ENCODE measurements around the gene DSCAML1. TPM values are rescaled to one million over a fixed set of nuclear protein-coding genes. Genes with fewer than 3 reads are reported as not detected.

DSCAML1 gene
- total and polyA plus RNA-seq, 2 of the 8 experiments (the other 6 are each of a cell fraction or from before 2014, with no cell fraction given), result 0.19 to 0.24 TPM

DNA sequence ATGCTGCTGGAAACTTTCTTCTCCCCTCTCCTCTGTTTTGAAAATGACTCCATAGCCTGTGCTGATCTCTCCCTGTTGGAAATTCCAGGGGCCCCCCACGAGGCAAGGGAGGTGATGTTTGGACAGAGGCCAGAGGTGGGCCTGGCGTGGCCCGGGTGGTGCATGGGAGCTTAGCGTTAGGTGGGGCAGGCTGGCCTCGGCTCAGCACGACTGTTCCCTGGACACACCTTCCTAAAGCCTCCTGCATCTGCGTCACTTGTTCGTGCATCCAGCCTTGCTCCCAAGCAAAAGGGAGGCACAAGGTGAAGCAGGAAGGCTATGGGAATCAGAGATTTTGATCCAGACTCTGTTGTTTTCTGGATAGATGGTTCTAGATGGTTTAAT, 334.2 kb downstream of the DSCAML1 start:
- H2BK12ac ChIP-seq (ENCODE audit: low read depth, low read length), result no peak overlapping the region
- POLR2A ChIA-PET (ENCODE audit: partially characterized antibody), result interaction anchor here (0.8 kb wide), 1 partner anchor 233 kb away, joined by 3 read pairs; no protein-coding TSS in a partner anchor
- no peak for TF ChIP-seq EP300 (IDR thresholded peaks at IDR 0.05; ENCODE audit: borderline replicate concordance in 1 of 2, low read depth in 2 of 2, low read length in 2 of 2)
- TF ChIP-seq JUN (IDR thresholded peaks at IDR 0.05; ENCODE audit: low read depth, low read length), result no peak
- no peak for TF ChIP-seq HDAC2 (IDR thresholded peaks at IDR 0.05; ENCODE audit: borderline replicate concordance in 1 of 2, low read depth in 2 of 2, low read length in 2 of 2)
- TF ChIP-seq RBBP5 (IDR thresholded peaks at IDR 0.05; ENCODE audit: borderline replicate concordance, low read depth, low read length), result no peak
- TF ChIP-seq TBP (IDR thresholded peaks at IDR 0.05; ENCODE audit: low read depth, low read length), result no peak
- TF ChIP-seq SIX5 (IDR thresholded peaks at IDR 0.05; ENCODE audit: low read depth, low read length), result no peak
- TF ChIP-seq CEBPB (IDR thresholded peaks at IDR 0.05; ENCODE audit: low read depth, low read length), result no peak
- TF ChIP-seq, protein P1, sequence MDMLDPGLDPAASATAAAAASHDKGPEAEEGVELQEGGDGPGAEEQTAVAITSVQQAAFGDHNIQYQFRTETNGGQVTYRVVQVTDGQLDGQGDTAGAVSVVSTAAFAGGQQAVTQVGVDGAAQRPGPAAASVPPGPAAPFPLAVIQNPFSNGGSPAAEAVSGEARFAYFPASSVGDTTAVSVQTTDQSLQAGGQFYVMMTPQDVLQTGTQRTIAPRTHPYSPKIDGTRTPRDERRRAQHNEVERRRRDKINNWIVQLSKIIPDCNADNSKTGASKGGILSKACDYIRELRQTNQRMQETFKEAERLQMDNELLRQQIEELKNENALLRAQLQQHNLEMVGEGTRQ (IDR thresholded peaks at IDR 0.05; ENCODE audit: low read length), result no peak
- TF ChIP-seq POLR2A (IDR thresholded peaks at IDR 0.05; ENCODE audit: control extremely low read depth in 1 of 2, low read depth in 2 of 2, low read length in 2 of 2), result no peak
- TF ChIP-seq POU5F1 (IDR thresholded peaks at IDR 0.05; ENCODE audit: low read depth, low read length), result no peak
- TF ChIP-seq KDM1A (IDR thresholded peaks at IDR 0.05; ENCODE audit: borderline replicate concordance, low read length), result no peak
- TF ChIP-seq CTBP2 (IDR thresholded peaks at IDR 0.05; ENCODE audit: borderline replicate concordance, insufficient read depth, insufficient read length, low read length), result no peak
- TF ChIP-seq, protein P2, sequence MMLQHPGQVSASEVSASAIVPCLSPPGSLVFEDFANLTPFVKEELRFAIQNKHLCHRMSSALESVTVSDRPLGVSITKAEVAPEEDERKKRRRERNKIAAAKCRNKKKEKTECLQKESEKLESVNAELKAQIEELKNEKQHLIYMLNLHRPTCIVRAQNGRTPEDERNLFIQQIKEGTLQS (IDR thresholded peaks at IDR 0.05; ENCODE audit: insufficient read depth, low read depth, low read length), result no peak

More for the DNA sequence above, 334.2 kb downstream of the DSCAML1 start:
- no peak overlapping the region for H2BK120ac ChIP-seq (replicated peaks; ENCODE audit: low read depth, low read length)
- no peak overlapping the region for H3K23ac ChIP-seq (ENCODE audit: insufficient read length)
- no peaks in the 10 kb centered on the region for H3K79me2 ChIP-seq (ENCODE audit: control insufficient read depth in 1 of 2, insufficient read depth in 2 of 2, low read length in 2 of 2)
- H3K36me3 ChIP-seq (ENCODE audit: control insufficient read depth in 2 of 4, insufficient read depth in 4 of 4, low read length in 3 of 4), result no peaks in the 10 kb centered on the region
- no peaks in the 10 kb centered on the region for H3K23me2 ChIP-seq (ENCODE audit: low read depth, low read length)
- H3K4me3 ChIP-seq (ENCODE audit: extremely low read depth in 1 of 4, insufficient read depth in 2 of 4, low read depth in 3 of 4, low read length in 4 of 4), result no peak overlapping the region
- H3K14ac ChIP-seq (ENCODE audit: insufficient read length), result no peak overlapping the region
- no peaks in the 10 kb centered on the region for H3K79me1 ChIP-seq (ENCODE audit: low read depth, low read length)
- H3K27ac ChIP-seq (ENCODE audit: low read depth, low read length), result no peak overlapping the region
- no peak overlapping the region for H2BK5ac ChIP-seq (ENCODE audit: low read depth, low read length)
- H3K18ac ChIP-seq (ENCODE audit: extremely low read depth, low read length), result no peak overlapping the region
- no peak overlapping the region for H3K56ac ChIP-seq (replicated peaks; ENCODE audit: insufficient read length, low read depth, low read length)
- no peaks in the 10 kb centered on the region for H3K9me3 ChIP-seq (ENCODE audit: insufficient read depth in 2 of 2, low read depth in 1 of 2, low read length in 1 of 2)
- no peak overlapping the region for H2BK15ac ChIP-seq (ENCODE audit: low read length)
- H4K20me1 ChIP-seq (replicated peaks in 1 of 2; ENCODE audit: control insufficient read depth in 1 of 2, insufficient read depth in 2 of 2, low read length in 2 of 2), result no peaks in the 10 kb centered on the region
- H2AK5ac ChIP-seq (ENCODE audit: low read depth, low read length), result no peak overlapping the region
- H2BK20ac ChIP-seq (ENCODE audit: low read length), result no peak overlapping the region
- H3K4ac ChIP-seq (replicated peaks; ENCODE audit: insufficient read length, low read depth, low read length), result no peak overlapping the region
- FAIRE-seq (no peak), DNase-seq (ENCODE audit: low read depth in 1 of 2, low spot score in 2 of 2) (no peak)
- H3K27me3 ChIP-seq (replicated peaks in 1 of 4; ENCODE audit: control insufficient read depth in 3 of 4, extremely low read depth in 1 of 4, insufficient read depth in 3 of 4, low read length in 3 of 4), result no peaks in the 10 kb centered on the region
- no peaks in the 10 kb centered on the region for H3K4me1 ChIP-seq (replicated peaks in 1 of 4; ENCODE audit: control insufficient read depth in 3 of 4, insufficient read depth in 4 of 4, low read length in 3 of 4)
- WGBS, 2 experiments (ENCODE audit: extremely low coverage in 1 of 2, insufficient coverage in 1 of 2, insufficient read length in 1 of 2, insufficient replicate concordance in 2 of 2, low coverage in 1 of 2, low lambda C conversion rate in 2 of 2, missing lambda C conversion rate in 1 of 2), result 83% methylated on average over 8 of the region's 8 CpGs; no CpG with 5 or more reads in 1 of the 2 experiments
- CTCF ChIA-PET (ENCODE audit: partially characterized antibody), result interaction anchor here (1.2 kb wide), 1 partner anchor 37 kb away, joined by 3 read pairs; no protein-coding TSS in a partner anchor
- H4K91ac ChIP-seq (replicated peaks; ENCODE audit: insufficient read length, low read length), result no peak overlapping the region
- H4K8ac ChIP-seq (ENCODE audit: extremely low read depth, insufficient read depth, low read length), result no peak overlapping the region
- no peak overlapping the region for H3K4me2 ChIP-seq (ENCODE audit: insufficient read depth in 1 of 2, low read depth in 2 of 2, low read length in 2 of 2)
- no peak overlapping the region for H3K9ac ChIP-seq (replicated peaks in 1 of 4; ENCODE audit: extremely low read depth in 1 of 4, low read depth in 3 of 4, low read length in 3 of 4)
- H2AFZ ChIP-seq (ENCODE audit: low read length), result no peak overlapping the region
- no peak overlapping the region for H4K5ac ChIP-seq (ENCODE audit: insufficient read length, low read depth, low read length)

Data from H1 (cell line).